Colonic mucosa (tissue), 4 donors: ENCODE data around the gene UCHL1. TPM values are rescaled to one million over a fixed set of nuclear protein-coding genes. Genes with fewer than 3 reads are reported as not detected.
"Not testable (repeated sequence)": the region's sequence is repeated elsewhere in the genome, so short reads cannot be mapped to it uniquely, and the experiment has no call there.

Source experiments
- DNase-seq: peaks from one replicate; pipeline ENCODE4 v3.0.0-alpha.2; 2020
- H3K27ac ChIP-seq: fragments of 200-600 bp; one replicate; pipeline ENCODE4 v1.8.0; 2021
- H3K27me3 ChIP-seq: fragments of 200-600 bp; one replicate; pipeline ENCODE4 v1.8.0; 2021
- H3K36me3 ChIP-seq: fragments of 200-600 bp; one replicate; pipeline ENCODE4 v1.8.0; 2021
- H3K4me1 ChIP-seq: fragments of 200-600 bp; one replicate; pipeline ENCODE4 v1.8.0; 2021; ENCODE audit warnings: mild to moderate bottlenecking
- H3K4me3 ChIP-seq: fragments of 200-600 bp; one replicate; pipeline ENCODE4 v1.8.0; 2021
- H3K9ac ChIP-seq, 2 donors: one replicate each; pipeline ENCODE4 v1.7.0; 2013; ENCODE audit warnings: control low read depth in 2 of 2, low read depth in 2 of 2, low read length in 2 of 2
- H3K9me3 ChIP-seq: fragments of 200-600 bp; one replicate; pipeline ENCODE4 v1.8.0; 2021
- intact Hi-C: fragments of 100-400 bp; cut with DNase I; formaldehyde crosslinking; loops from one replicate; pipeline ENCODE4 v1.14.1; 2022
- total RNA-seq, 2 donors: library from RNA; stranded (reverse); fragmentation: NEBNext Ultra II Directional in 1 of 2; extraction: Animal tissue kit (Norgen Biotek cat#: 25700) in 1 of 2; gene quantifications; one replicate each; pipeline ENCODE4 v1.2.1, GENCODE V29; 2021
- TF ChIP-seq, protein P1 (sequence below): fragments of 200-600 bp; IDR thresholded peaks from one replicate; pipeline ENCODE4 v1.8.0; 2022; ENCODE audit warnings: antibody characterized with exemption, mild to moderate bottlenecking
- donor health status: healthy.
- donor health status: DM: no; HTN: no; CAD: no.
- donor health status: DM: no; HTN: no; CAD: no.

Gene UCHL1
- total RNA-seq, 2 donors from 2014 or later: 3.4 to 13.2 TPM

DNA sequence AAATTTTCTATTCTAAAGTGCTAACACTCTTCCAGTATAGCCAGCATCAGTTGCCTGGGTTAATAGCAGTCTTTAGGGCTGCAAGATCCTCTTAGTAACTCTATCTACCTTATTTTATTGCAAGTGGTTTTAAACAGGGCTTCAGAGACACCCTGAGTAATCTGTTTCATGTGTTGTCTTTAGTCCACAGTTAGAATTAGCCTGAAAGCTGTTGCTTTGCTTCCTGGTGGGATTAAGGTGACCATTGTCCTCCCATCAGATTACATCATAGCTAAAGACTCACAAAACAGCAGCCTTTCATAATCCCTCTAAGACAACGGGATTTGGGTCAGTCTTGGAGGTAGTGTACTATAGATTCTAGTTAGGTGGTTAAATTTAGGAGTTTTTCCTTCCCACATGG, 7.5 kb downstream of the UCHL1 start:
- H3K4me1 ChIP-seq: no peaks in the 10 kb centered on the region
- H3K36me3 ChIP-seq: no peaks in the 10 kb centered on the region
- no peak overlapping the region for H3K9ac ChIP-seq
- no peak overlapping the region for H3K4me3 ChIP-seq
- TF ChIP-seq, protein P1, sequence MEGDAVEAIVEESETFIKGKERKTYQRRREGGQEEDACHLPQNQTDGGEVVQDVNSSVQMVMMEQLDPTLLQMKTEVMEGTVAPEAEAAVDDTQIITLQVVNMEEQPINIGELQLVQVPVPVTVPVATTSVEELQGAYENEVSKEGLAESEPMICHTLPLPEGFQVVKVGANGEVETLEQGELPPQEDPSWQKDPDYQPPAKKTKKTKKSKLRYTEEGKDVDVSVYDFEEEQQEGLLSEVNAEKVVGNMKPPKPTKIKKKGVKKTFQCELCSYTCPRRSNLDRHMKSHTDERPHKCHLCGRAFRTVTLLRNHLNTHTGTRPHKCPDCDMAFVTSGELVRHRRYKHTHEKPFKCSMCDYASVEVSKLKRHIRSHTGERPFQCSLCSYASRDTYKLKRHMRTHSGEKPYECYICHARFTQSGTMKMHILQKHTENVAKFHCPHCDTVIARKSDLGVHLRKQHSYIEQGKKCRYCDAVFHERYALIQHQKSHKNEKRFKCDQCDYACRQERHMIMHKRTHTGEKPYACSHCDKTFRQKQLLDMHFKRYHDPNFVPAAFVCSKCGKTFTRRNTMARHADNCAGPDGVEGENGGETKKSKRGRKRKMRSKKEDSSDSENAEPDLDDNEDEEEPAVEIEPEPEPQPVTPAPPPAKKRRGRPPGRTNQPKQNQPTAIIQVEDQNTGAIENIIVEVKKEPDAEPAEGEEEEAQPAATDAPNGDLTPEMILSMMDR: no peak
- DNase-seq: no peak
- intact Hi-C loops: no loop called here
- no peaks in the 10 kb centered on the region for H3K9me3 ChIP-seq
- H3K27me3 ChIP-seq: peaks cover 4% of the 10 kb centered on the region
- no peak overlapping the region for H3K27ac ChIP-seq

DNA sequence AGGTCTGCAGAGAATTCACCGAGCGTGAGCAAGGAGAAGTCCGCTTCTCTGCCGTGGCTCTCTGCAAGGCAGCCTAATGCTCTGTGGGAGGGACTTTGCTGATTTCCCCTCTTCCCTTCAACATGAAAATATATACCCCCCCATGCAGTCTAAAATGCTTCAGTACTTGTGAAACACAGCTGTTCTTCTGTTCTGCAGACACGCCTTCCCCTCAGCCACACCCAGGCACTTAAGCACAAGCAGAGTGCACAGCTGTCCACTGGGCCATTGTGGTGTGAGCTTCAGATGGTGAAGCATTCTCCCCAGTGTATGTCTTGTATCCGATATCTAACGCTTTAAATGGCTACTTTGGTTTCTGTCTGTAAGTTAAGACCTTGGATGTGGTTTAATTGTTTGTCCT, 11.3 kb downstream of the UCHL1 start:
- no peaks in the 10 kb centered on the region for H3K36me3 ChIP-seq
- H3K9me3 ChIP-seq: no peaks in the 10 kb centered on the region
- H3K27me3 ChIP-seq: no peaks in the 10 kb centered on the region
- H3K9ac ChIP-seq: no peak overlapping the region
- no peak for DNase-seq
- H3K27ac ChIP-seq: no peak overlapping the region
- intact Hi-C loops: no loop called here
- no peaks in the 10 kb centered on the region for H3K4me1 ChIP-seq
- no peak overlapping the region for H3K4me3 ChIP-seq
- TF ChIP-seq, protein P1: no peak

GRCh38 chr4:41268721-41269517, 12.2 kb downstream of the UCHL1 start:
- H3K27ac ChIP-seq: no peak overlapping the region
- DNase-seq: no peak
- H3K4me3 ChIP-seq: no peak overlapping the region
- intact Hi-C loops: no loop called here
- H3K9me3 ChIP-seq: no peaks in the 10 kb centered on the region
- H3K9ac ChIP-seq: no peak overlapping the region
- H3K4me1 ChIP-seq: no peaks in the 10 kb centered on the region
- no peaks in the 10 kb centered on the region for H3K27me3 ChIP-seq
- TF ChIP-seq, protein P1: no peak
- no peaks in the 10 kb centered on the region for H3K36me3 ChIP-seq

GRCh38 chr4:41269682-41270081, 13.0 kb downstream of the UCHL1 start:
- TF ChIP-seq, protein P1: no peak
- Histone ChIP-seq H3K4me3 (no peak overlapping the region), H3K4me1 (no peaks in the 10 kb centered on the region), H3K9me3 (no peaks in the 10 kb centered on the region), H3K36me3 (no peaks in the 10 kb centered on the region), H3K9ac (no peak overlapping the region), H3K27me3 (no peaks in the 10 kb centered on the region), H3K27ac (no peak overlapping the region)
- DNase-seq: no peak
- intact Hi-C loops: no loop called here

DNA sequence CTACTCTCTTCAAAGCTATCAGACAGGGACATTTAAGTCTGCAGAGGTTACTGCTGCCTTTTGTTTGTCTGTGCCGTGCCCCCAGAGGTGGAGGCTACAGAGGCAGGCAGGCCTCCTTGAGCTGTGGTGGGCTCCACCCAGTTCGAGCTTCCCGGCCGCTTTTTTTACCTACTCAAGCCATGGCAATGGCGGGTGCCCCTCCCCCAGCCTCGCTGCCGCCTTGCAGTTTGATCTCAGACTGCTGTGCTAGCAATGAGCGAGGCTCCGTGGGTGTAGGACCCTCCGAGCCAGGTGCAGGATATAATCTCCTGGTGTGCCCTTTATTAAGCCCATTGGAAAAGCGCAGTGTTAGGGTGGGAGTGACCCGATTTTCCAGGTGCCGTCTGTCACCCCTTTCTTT, 19.2 kb downstream of the UCHL1 start:
- H3K27ac ChIP-seq, H3K27me3 ChIP-seq, H3K4me3 ChIP-seq, DNase-seq, H3K9me3 ChIP-seq, H3K36me3 ChIP-seq, H3K9ac ChIP-seq, H3K4me1 ChIP-seq, intact Hi-C loops: not testable (repeated sequence)

GRCh38 chr4:41280010-41280409, 23.3 kb downstream of the UCHL1 start:
- Histone ChIP-seq H3K9me3 (no peaks in the 10 kb centered on the region), H3K27me3 (no peaks in the 10 kb centered on the region), H3K36me3 (no peaks in the 10 kb centered on the region), H3K4me1 (no peaks in the 10 kb centered on the region), H3K4me3 (no peak overlapping the region), H3K9ac (no peak overlapping the region), H3K27ac (no peak overlapping the region)
- no peak for DNase-seq
- intact Hi-C loops: loop anchor here (2.0 to 5.0 kb wide), 3 partner anchors 365 to 607 kb away; no protein-coding TSS in a partner anchor
- TF ChIP-seq, protein P1: no peak
